Smooth muscle cell (in vitro differentiated cells): Measurements from ENCODE around the gene TPGS1. TPM values are rescaled to one million over a fixed set of nuclear protein-coding genes. Genes with fewer than 3 reads are reported as not detected.

Source experiments
- DNase-seq: peaks from one replicate; lab custom pipeline; 2025; ENCODE audit not compliant: unreplicated experiment; lab: John Stamatoyannopoulos, UW
- H2AFZ ChIP-seq: fragments of 200-600 bp; sonication (generic); 2 replicates; pipeline ENCODE4 v1.6.0; 2016; ENCODE audit warnings: antibody characterized with exemption, low read depth, mild to moderate bottlenecking
- H3F3A ChIP-seq: fragments of 200-600 bp; sonication (generic); 2 replicates; pipeline ENCODE4 v1.6.0; 2017; ENCODE audit warnings: antibody characterized with exemption, low read depth
- H3K27ac ChIP-seq: fragments of 200-600 bp; sonication (generic); 2 replicates; pipeline ENCODE4 v1.5.1; 2016; ENCODE audit warnings: low read depth, mild to moderate bottlenecking
- H3K27me3 ChIP-seq: fragments of 200-600 bp; sonication (generic); 2 replicates; pipeline ENCODE4 v1.6.1; 2016; ENCODE audit warnings: low read depth, mild to moderate bottlenecking
- H3K36me3 ChIP-seq: fragments of 200-600 bp; sonication (generic); 2 replicates; pipeline ENCODE4 v1.5.1; 2016; ENCODE audit warnings: low read depth
- H3K4me1 ChIP-seq: fragments of 200-600 bp; sonication (generic); 2 replicates; pipeline ENCODE4 v1.5.1; 2016; ENCODE audit warnings: low read depth
- H3K4me2 ChIP-seq: fragments of 200-600 bp; sonication (generic); 2 replicates; pipeline ENCODE4 v1.6.0; 2016; ENCODE audit warnings: mild to moderate bottlenecking
- H3K4me3 ChIP-seq: fragments of 200-600 bp; sonication (generic); 2 replicates; pipeline ENCODE4 v1.5.1; 2016; ENCODE audit warnings: mild to moderate bottlenecking
- H3K79me2 ChIP-seq: fragments of 200-600 bp; sonication (generic); 2 replicates; pipeline ENCODE4 v1.6.0; 2016; ENCODE audit warnings: low read depth, mild to moderate bottlenecking
- H3K9ac ChIP-seq: fragments of 200-600 bp; sonication (generic); 2 replicates; pipeline ENCODE4 v1.6.0; 2016; ENCODE audit warnings: low read depth
- H3K9me3 ChIP-seq: fragments of 200-600 bp; sonication (generic); replicated peaks from 2 replicates; pipeline ENCODE4 v1.5.1; 2016; ENCODE audit warnings: low read depth
- H4K20me1 ChIP-seq: fragments of 200-600 bp; sonication (generic); 2 replicates; pipeline ENCODE4 v1.6.0; 2016; ENCODE audit warnings: low read depth
- WGBS: methylation state at CpG from one replicate; pipeline ENCODE4 v1.1.7; 2016; ENCODE audit warnings: low lambda C conversion rate; 5-methylcytosine and 5-hydroxymethylcytosine counted together
- polyA plus RNA-seq: library from polyadenylated mRNA; unstranded; fragments of >200 nt; fragmentation: Nextera tagmentation; extraction: Ambion mirVana; gene quantifications from 2 replicates; pipeline ENCODE4 v1.2.1, GENCODE V29; 2016
- total RNA-seq: library from RNA; depleted of rRNA; stranded (reverse); fragments of >200 nt; gene quantifications from 2 replicates; pipeline ENCODE4 v1.2.3, GENCODE V29; 2014
- TF ChIP-seq, protein P1 (sequence below): fragments of 200-600 bp; sonication (generic); IDR thresholded peaks from 2 replicates; pipeline ENCODE4 v1.5.1; 2017; ENCODE audit warnings: borderline replicate concordance, mild to moderate bottlenecking, antibody characterized with exemption; ENCODE audit not compliant: insufficient read depth, poor library complexity, severe bottlenecking

TPGS1 gene
- total and polyA plus RNA-seq, 2 experiments from 2014 or later, result 20.5 to 51.3 TPM

DNA sequence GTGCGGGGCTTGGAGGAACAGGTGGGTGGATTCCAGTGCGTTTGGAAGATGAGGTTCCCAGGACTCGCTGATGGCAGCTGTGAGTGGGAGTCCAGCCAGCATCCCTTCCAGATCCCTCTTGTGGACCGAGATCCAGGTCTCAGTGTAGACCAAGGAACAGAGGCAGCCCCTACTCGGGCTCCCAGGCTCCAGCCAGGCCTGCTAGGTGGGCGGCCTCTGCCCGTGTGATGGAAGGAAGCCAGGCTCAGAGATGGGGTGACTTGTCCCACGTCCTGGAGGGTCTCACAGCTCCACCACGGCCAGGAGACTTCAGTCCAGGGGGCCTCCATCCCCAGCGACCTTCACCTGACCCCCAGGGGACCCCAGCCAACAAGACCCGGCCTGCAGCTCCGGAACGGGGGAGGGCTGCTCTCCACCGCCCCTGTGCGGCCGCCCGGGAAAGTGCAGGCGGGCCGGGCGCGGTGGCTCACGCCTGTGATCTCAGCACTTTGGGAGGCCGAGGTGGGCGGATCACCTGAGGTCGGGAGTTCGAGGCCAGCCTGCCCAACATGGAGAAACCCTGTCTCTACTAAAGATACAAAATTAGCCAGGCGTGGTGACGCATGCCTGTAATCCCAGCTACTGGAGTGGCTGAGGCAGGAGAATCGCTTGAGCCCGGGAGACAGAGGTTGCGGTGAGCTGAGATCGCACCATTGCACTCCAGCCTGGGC, 11.7 kb upstream of the TPGS1 start:
- DNase-seq, result peak; percentile 11

DNA sequence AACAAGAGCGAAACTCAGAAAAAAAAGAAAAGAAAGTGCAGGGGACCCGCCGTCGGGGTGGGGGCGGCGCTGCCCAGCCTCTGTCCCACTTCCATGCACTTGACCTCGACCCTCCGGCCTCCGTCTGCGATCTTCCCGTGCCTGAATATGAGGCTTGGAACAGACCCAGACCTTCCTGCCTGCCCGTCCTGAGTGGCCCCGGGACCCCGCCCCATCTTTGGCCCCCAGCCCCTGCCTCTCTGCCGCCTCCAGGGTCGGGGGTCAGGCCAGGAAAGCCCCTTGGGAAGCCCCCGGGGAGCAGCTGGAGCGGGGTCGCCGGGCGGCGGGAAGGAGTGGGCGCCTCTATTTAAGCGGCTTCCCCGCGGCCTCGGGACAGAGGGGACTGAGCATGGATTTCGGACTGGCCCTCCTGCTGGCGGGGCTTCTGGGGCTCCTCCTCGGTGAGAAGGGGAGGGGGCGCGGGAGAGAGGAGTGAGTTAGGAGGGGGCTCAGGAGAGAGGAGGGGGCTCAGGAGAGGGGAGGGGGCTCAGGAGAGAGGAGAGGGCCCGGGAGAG, 11.1 kb upstream of the TPGS1 start, which contains the start of gene MADCAM1:
Gene MADCAM1 (plus strand): TSS at position 375 of the 554 bp plus-strand sequence. CDS start 14 bp downstream, at position 389.
- Histone ChIP-seq H3K9ac (no peak within 1 kb of the TSS), H3K27ac (no peak within 1 kb of the TSS), H3K36me3 (no peaks in the 10 kb centered on the region), H3K4me3 (no peak within 1 kb of the TSS), H3K4me2 (no peak within 1 kb of the TSS), H2AFZ (no peak within 1 kb of the TSS), H3F3A (peaks cover 1% of the 10 kb centered on the region), H3K4me1 (no peaks in the 10 kb centered on the region), H3K79me2 (no peaks in the 10 kb centered on the region), H4K20me1 (no peaks in the 10 kb centered on the region), H3K9me3 (no peaks in the 10 kb centered on the region), H3K27me3 (peaks cover 32% of the 10 kb centered on the region)
- TF ChIP-seq, protein P1, sequence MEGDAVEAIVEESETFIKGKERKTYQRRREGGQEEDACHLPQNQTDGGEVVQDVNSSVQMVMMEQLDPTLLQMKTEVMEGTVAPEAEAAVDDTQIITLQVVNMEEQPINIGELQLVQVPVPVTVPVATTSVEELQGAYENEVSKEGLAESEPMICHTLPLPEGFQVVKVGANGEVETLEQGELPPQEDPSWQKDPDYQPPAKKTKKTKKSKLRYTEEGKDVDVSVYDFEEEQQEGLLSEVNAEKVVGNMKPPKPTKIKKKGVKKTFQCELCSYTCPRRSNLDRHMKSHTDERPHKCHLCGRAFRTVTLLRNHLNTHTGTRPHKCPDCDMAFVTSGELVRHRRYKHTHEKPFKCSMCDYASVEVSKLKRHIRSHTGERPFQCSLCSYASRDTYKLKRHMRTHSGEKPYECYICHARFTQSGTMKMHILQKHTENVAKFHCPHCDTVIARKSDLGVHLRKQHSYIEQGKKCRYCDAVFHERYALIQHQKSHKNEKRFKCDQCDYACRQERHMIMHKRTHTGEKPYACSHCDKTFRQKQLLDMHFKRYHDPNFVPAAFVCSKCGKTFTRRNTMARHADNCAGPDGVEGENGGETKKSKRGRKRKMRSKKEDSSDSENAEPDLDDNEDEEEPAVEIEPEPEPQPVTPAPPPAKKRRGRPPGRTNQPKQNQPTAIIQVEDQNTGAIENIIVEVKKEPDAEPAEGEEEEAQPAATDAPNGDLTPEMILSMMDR, result no peak
- no peak for DNase-seq
- WGBS, result 40% methylated on average over 20 of the region's 33 CpGs

More for the DNA sequence above, 11.7 kb upstream of the TPGS1 start:
- TF ChIP-seq, protein P1, result peak; percentile 76
- Histone ChIP-seq H3K4me3 (no peak overlapping the region), H3F3A (peaks cover 5% of the 10 kb centered on the region), H3K27me3 (peaks cover 32% of the 10 kb centered on the region), H4K20me1 (no peaks in the 10 kb centered on the region), H3K4me1 (no peaks in the 10 kb centered on the region), H3K4me2 (no peak overlapping the region), H2AFZ (no peak overlapping the region), H3K36me3 (no peaks in the 10 kb centered on the region), H3K27ac (no peak overlapping the region), H3K79me2 (no peaks in the 10 kb centered on the region), H3K9ac (no peak overlapping the region), H3K9me3 (no peaks in the 10 kb centered on the region)
- 28% methylated on average over 32 of the region's 32 CpGs for WGBS

DNA sequence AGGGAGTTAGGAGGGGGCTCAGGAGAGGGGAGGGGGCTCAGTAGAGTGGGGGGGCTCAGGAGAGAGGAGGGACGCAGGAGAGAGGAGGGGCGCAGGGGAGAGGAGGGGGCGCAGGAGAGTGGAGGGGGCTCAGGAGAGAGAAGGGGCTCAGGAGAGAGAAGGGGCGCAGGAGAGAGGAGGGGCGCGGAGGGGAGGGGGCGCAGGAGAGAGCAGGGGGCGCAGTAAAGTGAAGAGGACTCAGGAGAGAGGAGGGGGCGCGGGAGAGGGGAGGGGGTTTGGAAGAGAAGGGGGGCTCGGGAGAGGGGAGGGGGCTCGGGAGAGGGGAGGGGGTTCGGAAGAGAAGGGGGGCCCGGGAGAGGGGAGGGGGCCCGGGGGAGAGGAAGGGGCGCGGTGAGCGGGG, 10.3 kb upstream of the TPGS1 start:
- no peaks in the 10 kb centered on the region for H4K20me1 ChIP-seq
- TF ChIP-seq, protein P1, result no peak
- H3K4me1 ChIP-seq, result no peaks in the 10 kb centered on the region
- no CpG with 5 or more reads among the region's 18 CpGs for WGBS
- no peaks in the 10 kb centered on the region for H3K9me3 ChIP-seq
- no peak overlapping the region for H2AFZ ChIP-seq
- no peak overlapping the region for H3K9ac ChIP-seq
- DNase-seq, result no peak
- no peaks in the 10 kb centered on the region for H3K36me3 ChIP-seq
- no peak overlapping the region for H3K27ac ChIP-seq
- no peak overlapping the region for H3K4me2 ChIP-seq
- H3K79me2 ChIP-seq, result no peaks in the 10 kb centered on the region
- no peak overlapping the region for H3K4me3 ChIP-seq
- H3F3A ChIP-seq, result no peaks in the 10 kb centered on the region
- peaks cover 32% of the 10 kb centered on the region for H3K27me3 ChIP-seq
